ENCODE measurements around the gene LYPD6B. TPM values are rescaled to one million over a fixed set of nuclear protein-coding genes. Genes with fewer than 3 reads are reported as not detected.

LYPD6B gene
- total RNA-seq, 5 donors from 2014 or later (not counting 1 experiment from before 2014, with no cell fraction given): not detected

DNA sequence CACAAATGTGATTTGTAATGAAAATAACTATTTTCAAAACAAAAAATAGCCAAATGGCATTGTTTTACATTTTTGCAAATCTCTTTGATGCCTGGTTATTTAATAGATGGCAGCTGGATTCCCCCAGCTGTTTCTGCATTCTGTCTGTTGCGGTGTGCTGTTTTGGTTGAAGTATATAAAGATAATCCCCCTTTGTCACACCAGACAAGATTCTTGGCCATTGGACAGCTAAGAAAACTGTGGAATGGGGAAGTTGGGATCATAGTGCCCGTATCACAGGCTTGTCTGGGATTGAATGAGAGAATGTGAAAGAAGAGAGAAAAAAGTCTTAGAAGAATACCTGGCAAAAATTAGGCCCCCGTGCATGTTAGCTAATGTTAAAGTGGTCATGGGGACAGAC is 19.5 kb upstream of the LYPD6B start:
- Histone ChIP-seq H3K27ac (ENCODE audit: low read length) (no peak overlapping the region), H3K4me3 (ENCODE audit: control insufficient read depth in 1 of 2, extremely low read depth in 1 of 2, low read length in 1 of 2) (no peak overlapping the region), H3K27me3 (replicated peaks in 1 of 2; ENCODE audit: control insufficient read depth in 2 of 2, extremely low read depth in 1 of 2, insufficient read depth in 2 of 2, low read length in 1 of 2) (peaks cover 0 to 5% of the 10 kb centered on the region in 2 experiments), H3K9me3 (no peaks in the 10 kb centered on the region), H3K4me1 (ENCODE audit: control insufficient read depth in 1 of 2, extremely low read depth in 1 of 2, insufficient read depth in 2 of 2, low read length in 2 of 2) (peaks cover 0 to 3% of the 10 kb centered on the region in 2 experiments), H3K36me3 (ENCODE audit: control insufficient read depth in 2 of 2, extremely low read depth in 1 of 2, insufficient read depth in 1 of 2, low read length in 1 of 2) (no peaks in the 10 kb centered on the region)
- peaks cover 0 to 11% (median 4%) of the 10 kb centered on the region in 3 donors for H3K4me1 Mint-ChIP-seq
- no peaks in the 10 kb centered on the region for H3K9me3 Mint-ChIP-seq
- ChIA-PET CTCF (interaction anchor here (0.6 to 5.8 kb wide), 7 partner anchors 9 to 543 kb away, joined by 3 to 46 read pairs (median 3); no protein-coding TSS in a partner anchor), POLR2A (no interaction called here)
- no peak overlapping the region for H3K27ac Mint-ChIP-seq
- no peak for ATAC-seq (replicated peaks in 1 of 4)
- H3K4me3 Mint-ChIP-seq: no peak overlapping the region
- H3K36me3 Mint-ChIP-seq: peaks cover 2% of the 10 kb centered on the region
- 85% methylated on average over 2 of the region's 3 CpGs for WGBS (ENCODE audit: insufficient coverage)
- DNase-seq: no peak
- H3K27me3 Mint-ChIP-seq: peaks cover 0 to 4% of the 10 kb centered on the region in 2 donors

DNA sequence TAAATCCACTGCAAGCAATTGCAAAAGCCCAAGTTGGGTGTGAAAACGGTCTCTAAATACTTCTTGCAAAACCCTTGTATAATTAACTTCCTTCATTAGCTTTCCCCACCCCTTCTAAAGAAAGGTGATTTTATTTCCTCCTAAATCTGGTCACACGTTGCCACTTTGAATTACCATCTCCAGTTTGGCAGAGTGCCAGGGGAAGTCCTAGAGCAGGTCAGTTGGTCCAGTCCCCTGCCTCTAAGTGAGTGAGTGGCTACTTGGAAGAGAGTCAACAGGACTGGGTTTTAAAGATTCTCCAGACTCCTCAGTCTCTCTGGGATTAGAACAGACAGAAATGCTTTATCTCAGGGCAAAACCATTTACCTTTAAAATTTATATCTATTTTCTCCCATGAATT is 18.7 kb upstream of the LYPD6B start:
- POLR2A ChIA-PET: no interaction called here
- Mint-ChIP-seq H3K36me3 (peaks cover 2% of the 10 kb centered on the region), H3K27ac (no peak overlapping the region), H3K9me3 (no peaks in the 10 kb centered on the region), H3K4me1 (peaks cover 0 to 11% (median 4%) of the 10 kb centered on the region in 3 donors), H3K27me3 (peaks cover 0 to 4% of the 10 kb centered on the region in 2 donors), H3K4me3 (no peak overlapping the region)
- ATAC-seq (replicated peaks in 1 of 4) (no peak), DNase-seq (no peak)
- Histone ChIP-seq H3K4me3 (ENCODE audit: control insufficient read depth in 1 of 2, extremely low read depth in 1 of 2, low read length in 1 of 2) (no peak overlapping the region), H3K4me1 (ENCODE audit: control insufficient read depth in 1 of 2, extremely low read depth in 1 of 2, insufficient read depth in 2 of 2, low read length in 2 of 2) (peaks cover 0 to 3% of the 10 kb centered on the region in 2 experiments), H3K27ac (ENCODE audit: low read length) (no peak overlapping the region), H3K27me3 (replicated peaks in 1 of 2; ENCODE audit: control insufficient read depth in 2 of 2, extremely low read depth in 1 of 2, insufficient read depth in 2 of 2, low read length in 1 of 2) (peaks cover 0 to 5% of the 10 kb centered on the region in 2 experiments), H3K36me3 (ENCODE audit: control insufficient read depth in 2 of 2, extremely low read depth in 1 of 2, insufficient read depth in 1 of 2, low read length in 1 of 2) (no peaks in the 10 kb centered on the region), H3K9me3 (no peaks in the 10 kb centered on the region)
- WGBS (ENCODE audit: insufficient coverage): no CpG with 5 or more reads among the region's 2 CpGs
- CTCF ChIA-PET: interaction anchor here (0.6 to 5.8 kb wide), 5 partner anchors 10 to 541 kb away, joined by 3 to 46 read pairs (median 3); no protein-coding TSS in a partner anchor

DNA sequence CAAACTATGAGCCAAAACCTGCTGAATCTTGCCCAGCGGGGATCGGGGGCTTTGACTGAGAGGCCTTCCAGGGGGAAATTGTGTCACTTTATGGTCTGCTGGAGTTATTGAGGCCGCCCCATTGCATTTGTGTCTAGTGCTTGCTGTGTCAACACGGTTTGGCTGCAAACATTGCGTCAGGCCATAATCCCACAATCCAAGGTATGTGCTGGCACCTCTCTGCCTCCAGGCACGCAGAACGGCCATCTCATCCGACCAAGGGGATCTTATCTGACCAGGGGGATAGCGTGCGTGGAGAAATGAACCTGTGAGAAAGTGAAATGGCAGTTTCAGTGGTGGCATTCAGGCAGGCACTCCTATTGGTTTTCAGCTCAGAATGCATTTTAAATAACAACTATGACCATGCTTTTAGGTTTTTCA is 18.1 kb upstream of the LYPD6B start:
- H3K27ac ChIP-seq (ENCODE audit: low read length): no peak overlapping the region
- H3K4me1 ChIP-seq (ENCODE audit: control insufficient read depth in 1 of 2, extremely low read depth in 1 of 2, insufficient read depth in 2 of 2, low read length in 2 of 2): peaks cover 0 to 3% of the 10 kb centered on the region in 2 experiments
- ATAC-seq (replicated peaks in 1 of 4): no peak
- H3K27me3 Mint-ChIP-seq: peaks cover 0 to 4% of the 10 kb centered on the region in 2 donors
- H3K9me3 ChIP-seq: no peaks in the 10 kb centered on the region
- CTCF ChIA-PET: no interaction called here
- POLR2A ChIA-PET: no interaction called here
- 85% methylated on average over 8 of the region's 10 CpGs for WGBS (ENCODE audit: insufficient coverage)
- no peaks in the 10 kb centered on the region for H3K36me3 ChIP-seq (ENCODE audit: control insufficient read depth in 2 of 2, extremely low read depth in 1 of 2, insufficient read depth in 1 of 2, low read length in 1 of 2)
- H3K27ac Mint-ChIP-seq: no peak overlapping the region
- H3K4me1 Mint-ChIP-seq: peaks cover 0 to 11% (median 4%) of the 10 kb centered on the region in 3 donors
- DNase-seq: no peak
- no peak overlapping the region for H3K4me3 ChIP-seq (ENCODE audit: control insufficient read depth in 1 of 2, extremely low read depth in 1 of 2, low read length in 1 of 2)
- H3K4me3 Mint-ChIP-seq: no peak overlapping the region
- no peaks in the 10 kb centered on the region for H3K9me3 Mint-ChIP-seq
- H3K27me3 ChIP-seq (replicated peaks in 1 of 2; ENCODE audit: control insufficient read depth in 2 of 2, extremely low read depth in 1 of 2, insufficient read depth in 2 of 2, low read length in 1 of 2): peaks cover 0 to 5% of the 10 kb centered on the region in 2 experiments
- H3K36me3 Mint-ChIP-seq: peaks cover 2% of the 10 kb centered on the region

DNA sequence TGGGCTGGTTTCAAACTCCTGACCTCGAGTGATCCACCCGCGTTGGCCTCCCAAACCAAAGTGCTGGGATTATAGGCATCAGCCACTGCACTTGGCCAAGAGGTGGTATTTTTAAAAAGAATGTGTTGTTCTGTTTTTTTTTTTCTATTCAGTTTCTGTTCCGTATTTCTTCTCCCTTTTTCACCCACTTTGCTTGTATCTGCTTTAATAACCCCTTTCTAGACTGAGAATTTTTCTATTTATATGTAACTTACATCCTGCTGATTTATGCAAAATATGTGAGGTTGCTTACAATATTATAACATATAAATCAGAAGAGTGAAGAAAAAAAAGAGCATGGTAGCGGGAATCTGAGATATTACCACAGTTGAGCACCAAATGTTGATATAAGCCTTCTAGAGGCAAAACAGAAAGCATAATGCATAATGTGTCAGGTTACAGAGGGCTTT is 17.2 kb upstream of the LYPD6B start:
- H3K36me3 ChIP-seq (ENCODE audit: control insufficient read depth in 2 of 2, extremely low read depth in 1 of 2, insufficient read depth in 1 of 2, low read length in 1 of 2): no peaks in the 10 kb centered on the region
- Mint-ChIP-seq H3K9me3 (no peaks in the 10 kb centered on the region), H3K36me3 (peaks cover 2% of the 10 kb centered on the region), H3K27me3 (peaks cover 0 to 4% of the 10 kb centered on the region in 2 donors), H3K27ac (no peak overlapping the region), H3K4me1 (peaks cover 0 to 11% (median 4%) of the 10 kb centered on the region in 3 donors), H3K4me3 (no peak overlapping the region)
- H3K27ac ChIP-seq (ENCODE audit: low read length): no peak overlapping the region
- ChIA-PET POLR2A (no interaction called here), CTCF (interaction anchor here in 1 of 2 donors (0.7 kb wide), 1 partner anchor 545 kb away, joined by 6 read pairs; no protein-coding TSS in a partner anchor)
- no peak for ATAC-seq (replicated peaks in 1 of 4)
- peaks cover 0 to 5% of the 10 kb centered on the region in 2 experiments for H3K27me3 ChIP-seq (replicated peaks in 1 of 2; ENCODE audit: control insufficient read depth in 2 of 2, extremely low read depth in 1 of 2, insufficient read depth in 2 of 2, low read length in 1 of 2)
- no peaks in the 10 kb centered on the region for H3K9me3 ChIP-seq
- H3K4me1 ChIP-seq (ENCODE audit: control insufficient read depth in 1 of 2, extremely low read depth in 1 of 2, insufficient read depth in 2 of 2, low read length in 2 of 2): peaks cover 0 to 3% of the 10 kb centered on the region in 2 experiments
- DNase-seq: no peak
- WGBS (ENCODE audit: insufficient coverage): no CpG with 5 or more reads among the region's 5 CpGs
- H3K4me3 ChIP-seq (ENCODE audit: control insufficient read depth in 1 of 2, extremely low read depth in 1 of 2, low read length in 1 of 2): no peak overlapping the region

DNA sequence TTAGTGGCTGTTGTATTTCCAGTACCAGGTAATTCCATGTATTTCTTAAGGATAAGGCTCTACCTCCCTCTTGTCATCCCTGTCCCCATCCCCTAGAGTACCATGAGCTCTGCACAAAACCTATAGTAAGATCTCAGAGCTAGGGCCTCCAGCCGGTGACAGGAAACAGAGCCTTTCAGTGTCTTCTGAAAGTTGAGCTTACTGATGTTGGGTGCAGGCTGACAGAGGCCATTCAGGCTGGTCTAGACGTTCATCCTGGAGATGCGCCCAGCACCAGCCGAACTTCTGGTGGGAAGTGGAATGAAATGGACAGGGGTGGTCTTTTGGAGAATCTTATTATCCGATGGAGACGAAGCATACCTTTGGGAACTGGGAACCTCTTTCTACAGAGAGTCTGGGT is 16.7 kb upstream of the LYPD6B start:
- H3K4me3 Mint-ChIP-seq: no peak overlapping the region
- H3K27me3 Mint-ChIP-seq: peaks cover 0 to 4% of the 10 kb centered on the region in 2 donors
- no peaks in the 10 kb centered on the region for H3K9me3 Mint-ChIP-seq
- no peak for ATAC-seq (replicated peaks in 1 of 4)
- H3K4me1 Mint-ChIP-seq: peaks cover 0 to 10% (median 4%) of the 10 kb centered on the region in 3 donors
- Histone ChIP-seq H3K9me3 (no peaks in the 10 kb centered on the region), H3K4me3 (ENCODE audit: control insufficient read depth in 1 of 2, extremely low read depth in 1 of 2, low read length in 1 of 2) (no peak overlapping the region), H3K27me3 (replicated peaks in 1 of 2; ENCODE audit: control insufficient read depth in 2 of 2, extremely low read depth in 1 of 2, insufficient read depth in 2 of 2, low read length in 1 of 2) (peaks cover 0 to 5% of the 10 kb centered on the region in 2 experiments), H3K36me3 (ENCODE audit: control insufficient read depth in 2 of 2, extremely low read depth in 1 of 2, insufficient read depth in 1 of 2, low read length in 1 of 2) (no peaks in the 10 kb centered on the region), H3K27ac (ENCODE audit: low read length) (no peak overlapping the region), H3K4me1 (ENCODE audit: control insufficient read depth in 1 of 2, extremely low read depth in 1 of 2, insufficient read depth in 2 of 2, low read length in 2 of 2) (peaks cover 0 to 3% of the 10 kb centered on the region in 2 experiments)
- 88% methylated on average over 4 of the region's 6 CpGs for WGBS (ENCODE audit: insufficient coverage)
- CTCF ChIA-PET: interaction anchor here in 1 of 2 donors (0.7 kb wide), 1 partner anchor 545 kb away, joined by 6 read pairs; no protein-coding TSS in a partner anchor
- no peak for DNase-seq
- H3K27ac Mint-ChIP-seq: no peak overlapping the region
- H3K36me3 Mint-ChIP-seq: peaks cover 2% of the 10 kb centered on the region
- POLR2A ChIA-PET: no interaction called here

DNA sequence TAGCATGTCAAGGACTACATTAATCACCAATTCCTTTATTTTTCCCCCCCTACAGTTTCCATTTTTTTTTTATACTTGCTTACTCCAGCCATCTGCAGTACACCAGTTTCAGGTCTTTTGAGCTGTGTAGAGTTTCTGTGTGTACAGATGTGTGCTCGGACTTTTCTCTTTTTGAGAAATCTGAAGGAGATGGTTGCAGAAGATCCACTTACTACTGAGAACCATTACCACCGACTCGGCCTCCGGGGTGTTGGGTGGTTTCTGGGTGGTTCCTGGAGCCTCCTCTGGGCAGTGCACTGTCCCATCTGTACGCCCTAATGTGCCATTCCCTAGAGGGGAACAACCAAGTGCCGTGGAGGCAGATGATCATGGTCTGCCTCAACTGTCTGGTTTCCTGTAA is 15.4 kb upstream of the LYPD6B start:
- no peak overlapping the region for H3K27ac ChIP-seq (ENCODE audit: low read length)
- H3K4me1 ChIP-seq (ENCODE audit: control insufficient read depth in 1 of 2, extremely low read depth in 1 of 2, insufficient read depth in 2 of 2, low read length in 2 of 2): no peaks in the 10 kb centered on the region
- no peak overlapping the region for H3K4me3 ChIP-seq (ENCODE audit: control insufficient read depth in 1 of 2, extremely low read depth in 1 of 2, low read length in 1 of 2)
- ChIA-PET CTCF (interaction anchor here (0.6 kb wide), 2 partner anchors 12 to 581 kb away, joined by 3 read pairs; no protein-coding TSS in a partner anchor), POLR2A (no interaction called here)
- H3K27ac Mint-ChIP-seq: no peak overlapping the region
- H3K9me3 Mint-ChIP-seq: no peaks in the 10 kb centered on the region
- WGBS (ENCODE audit: insufficient coverage): no CpG with 5 or more reads among the region's 6 CpGs
- peaks cover 0 to under 1% of the 10 kb centered on the region in 2 donors for H3K27me3 Mint-ChIP-seq
- H3K36me3 ChIP-seq (ENCODE audit: control insufficient read depth in 2 of 2, extremely low read depth in 1 of 2, insufficient read depth in 1 of 2, low read length in 1 of 2): no peaks in the 10 kb centered on the region
- no peaks in the 10 kb centered on the region for H3K9me3 ChIP-seq
- H3K36me3 Mint-ChIP-seq: peaks cover 2% of the 10 kb centered on the region
- H3K4me1 Mint-ChIP-seq: no peaks in the 10 kb centered on the region
- no peaks in the 10 kb centered on the region for H3K27me3 ChIP-seq (replicated peaks in 1 of 2; ENCODE audit: control insufficient read depth in 2 of 2, extremely low read depth in 1 of 2, insufficient read depth in 2 of 2, low read length in 1 of 2)
- no peak for DNase-seq
- H3K4me3 Mint-ChIP-seq: no peak overlapping the region
- ATAC-seq (replicated peaks in 1 of 4): no peak

Measured in T-cell (primary cell).